Breast epithelium (tissue), 3 donors: ENCODE measurements around the gene AFG3L2.

ENCODE experiments used
- CTCF ChIP-seq, 3 donors: fragments of 450-650 bp; IDR thresholded peaks; one replicate each; pipeline ENCODE4 v1.5.1; 2016 to 2017; ENCODE audit warnings: antibody characterized with exemption in 3 of 3, mild to moderate bottlenecking in 3 of 3, moderate library complexity in 3 of 3
- POLR2A ChIP-seq: fragments of 450-650 bp; IDR thresholded peaks from one replicate; pipeline ENCODE4 v1.6.1; 2016; ENCODE audit warnings: antibody characterized with exemption, mild to moderate bottlenecking, moderate library complexity

- TF ChIP-seq CTCF (IDR thresholded peaks at IDR 0.05) (no peak), POLR2A (no peak)
Measured at GRCh38 chr18:12410081-12410481, 33.1 kb upstream of the AFG3L2 start.
